OCI-LY7 (cell line): ENCODE results near the gene AQP12A.

Experiments used
- EZH2phosphoT487 ChIP-seq: fragments of 200-600 bp; sonication (generic); IDR thresholded peaks from 2 replicates; pipeline ENCODE4 v1.6.1; 2018; ENCODE audit warnings: low read depth, borderline replicate concordance, mild to moderate bottlenecking, mixed run types, antibody characterized with exemption, low read length, moderate library complexity, mixed read lengths
- TF ChIP-seq, protein P1 (sequence below): fragments of 200-600 bp; sonication (generic); conservative IDR thresholded peaks from 2 replicates; pipeline ENCODE4 v1.5.1; 2014; ENCODE audit warnings: mild to moderate bottlenecking, antibody characterized with exemption, low read length, moderate library complexity, mixed read lengths

DNA sequence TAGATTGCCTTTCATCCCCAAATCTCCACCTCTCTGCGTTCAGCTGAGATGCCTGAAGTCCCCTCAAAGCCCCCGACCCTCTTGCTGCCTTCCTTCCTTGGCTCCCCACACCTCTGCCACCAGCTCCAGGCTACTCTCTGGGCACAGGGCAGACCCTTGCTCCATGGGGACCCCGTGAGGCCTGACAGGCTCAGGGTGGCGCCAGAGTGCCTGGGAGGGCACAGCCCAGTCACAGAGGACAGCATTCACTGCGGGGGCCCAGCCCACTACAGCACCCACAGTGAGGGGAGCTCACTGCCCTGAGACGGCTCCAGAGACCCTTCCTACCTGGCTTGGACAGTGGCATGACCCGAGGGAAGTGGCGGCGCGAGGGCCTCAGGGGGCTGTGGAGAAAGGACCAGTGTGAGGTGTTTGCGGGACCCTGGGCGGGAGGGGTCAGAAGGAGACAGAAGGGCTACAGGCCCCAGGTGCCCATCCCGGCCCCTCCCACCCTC, 51.0 kb downstream of the AQP12A start:
- TF ChIP-seq, protein P1, sequence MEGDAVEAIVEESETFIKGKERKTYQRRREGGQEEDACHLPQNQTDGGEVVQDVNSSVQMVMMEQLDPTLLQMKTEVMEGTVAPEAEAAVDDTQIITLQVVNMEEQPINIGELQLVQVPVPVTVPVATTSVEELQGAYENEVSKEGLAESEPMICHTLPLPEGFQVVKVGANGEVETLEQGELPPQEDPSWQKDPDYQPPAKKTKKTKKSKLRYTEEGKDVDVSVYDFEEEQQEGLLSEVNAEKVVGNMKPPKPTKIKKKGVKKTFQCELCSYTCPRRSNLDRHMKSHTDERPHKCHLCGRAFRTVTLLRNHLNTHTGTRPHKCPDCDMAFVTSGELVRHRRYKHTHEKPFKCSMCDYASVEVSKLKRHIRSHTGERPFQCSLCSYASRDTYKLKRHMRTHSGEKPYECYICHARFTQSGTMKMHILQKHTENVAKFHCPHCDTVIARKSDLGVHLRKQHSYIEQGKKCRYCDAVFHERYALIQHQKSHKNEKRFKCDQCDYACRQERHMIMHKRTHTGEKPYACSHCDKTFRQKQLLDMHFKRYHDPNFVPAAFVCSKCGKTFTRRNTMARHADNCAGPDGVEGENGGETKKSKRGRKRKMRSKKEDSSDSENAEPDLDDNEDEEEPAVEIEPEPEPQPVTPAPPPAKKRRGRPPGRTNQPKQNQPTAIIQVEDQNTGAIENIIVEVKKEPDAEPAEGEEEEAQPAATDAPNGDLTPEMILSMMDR, result peak; percentile 29; the same call in 1 of the 2 replicates
- no peak for TF ChIP-seq EZH2phosphoT487
